GM10266 (cell line): ENCODE results near the gene QSOX2.

Experiments used
- DNase-seq: peaks from one replicate; pipeline ENCODE4 v3.0.0; 2012; ENCODE audit errors: extremely low spot score
- TF ChIP-seq, protein P1 (sequence below): IDR thresholded peaks from 2 replicates; pipeline ENCODE4 v1.5.1; 2012; ENCODE audit warnings: mild to moderate bottlenecking, low read depth; ENCODE audit not compliant: control insufficient read depth, insufficient read depth; ENCODE audit errors: missing control alignments

Gene QSOX2

DNA sequence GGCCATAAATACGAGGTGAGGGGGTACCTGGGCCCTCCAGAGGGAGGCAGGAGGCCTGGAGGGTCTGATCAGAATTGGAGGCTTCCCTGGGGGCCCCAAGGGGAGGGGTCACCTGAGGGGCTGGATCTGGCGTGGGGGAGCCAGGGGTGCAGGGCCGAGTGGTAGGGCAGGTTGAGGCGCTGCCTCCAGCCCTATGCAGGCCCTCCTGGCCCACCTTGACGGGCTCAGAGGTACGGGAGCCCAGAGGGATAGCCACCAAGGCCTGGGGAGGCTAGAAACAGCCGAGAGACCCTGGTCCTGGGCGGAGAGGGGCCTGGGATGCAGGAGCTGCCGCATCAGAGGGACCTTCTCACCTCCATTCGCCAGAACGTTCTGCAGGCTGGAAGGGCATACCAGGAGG is 65.0 kb downstream of the QSOX2 start:
- DNase-seq, result no peak
- TF ChIP-seq, protein P1, sequence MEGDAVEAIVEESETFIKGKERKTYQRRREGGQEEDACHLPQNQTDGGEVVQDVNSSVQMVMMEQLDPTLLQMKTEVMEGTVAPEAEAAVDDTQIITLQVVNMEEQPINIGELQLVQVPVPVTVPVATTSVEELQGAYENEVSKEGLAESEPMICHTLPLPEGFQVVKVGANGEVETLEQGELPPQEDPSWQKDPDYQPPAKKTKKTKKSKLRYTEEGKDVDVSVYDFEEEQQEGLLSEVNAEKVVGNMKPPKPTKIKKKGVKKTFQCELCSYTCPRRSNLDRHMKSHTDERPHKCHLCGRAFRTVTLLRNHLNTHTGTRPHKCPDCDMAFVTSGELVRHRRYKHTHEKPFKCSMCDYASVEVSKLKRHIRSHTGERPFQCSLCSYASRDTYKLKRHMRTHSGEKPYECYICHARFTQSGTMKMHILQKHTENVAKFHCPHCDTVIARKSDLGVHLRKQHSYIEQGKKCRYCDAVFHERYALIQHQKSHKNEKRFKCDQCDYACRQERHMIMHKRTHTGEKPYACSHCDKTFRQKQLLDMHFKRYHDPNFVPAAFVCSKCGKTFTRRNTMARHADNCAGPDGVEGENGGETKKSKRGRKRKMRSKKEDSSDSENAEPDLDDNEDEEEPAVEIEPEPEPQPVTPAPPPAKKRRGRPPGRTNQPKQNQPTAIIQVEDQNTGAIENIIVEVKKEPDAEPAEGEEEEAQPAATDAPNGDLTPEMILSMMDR, result no peak

DNA sequence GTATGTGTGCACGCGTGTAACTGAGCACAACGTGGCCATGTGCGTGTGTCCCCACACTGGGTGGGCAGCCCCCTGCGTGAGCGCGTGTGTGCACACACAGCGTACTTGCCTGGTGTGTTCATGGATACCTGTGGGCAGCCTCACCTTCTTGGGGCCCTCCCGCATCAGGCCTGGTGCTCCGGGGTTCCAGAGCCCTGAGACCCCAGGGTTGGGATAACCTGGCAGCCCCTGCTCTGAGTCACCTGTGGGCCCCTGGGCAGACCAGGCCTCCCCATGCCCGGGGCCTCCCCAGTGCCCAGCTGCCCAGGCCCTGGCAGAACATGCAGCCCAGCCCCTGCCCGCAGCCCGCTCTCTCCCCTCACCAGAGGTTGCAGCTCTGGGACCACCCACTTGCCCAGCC is 65.9 kb downstream of the QSOX2 start:
- DNase-seq, result no peak
- TF ChIP-seq, protein P1, result no peak

DNA sequence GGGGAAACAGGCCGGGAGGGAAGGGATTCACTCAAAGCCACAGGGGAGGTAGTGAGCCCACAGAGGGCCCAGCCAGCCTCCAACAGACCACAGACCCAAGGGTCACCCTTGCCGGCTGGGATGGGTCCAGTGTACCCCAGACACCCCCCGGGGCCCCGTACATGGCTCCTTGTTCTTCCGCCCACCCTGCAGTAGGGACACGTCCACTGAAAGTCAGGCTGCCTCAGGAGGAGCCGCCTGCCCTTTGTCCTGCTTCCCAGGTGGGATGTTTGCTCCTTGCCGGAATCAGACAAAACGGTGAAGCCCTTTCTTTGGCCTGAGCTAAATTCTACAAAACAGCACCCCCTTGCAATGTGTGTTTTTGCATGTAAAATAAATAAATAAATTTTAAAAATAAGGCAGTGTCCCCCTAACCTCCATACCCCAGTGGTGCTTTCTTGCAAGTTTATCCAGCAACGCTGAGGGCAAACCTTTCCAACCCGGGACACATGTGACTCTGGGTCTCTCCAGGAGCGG is 66.5 kb downstream of the QSOX2 start:
- no peak for DNase-seq
- TF ChIP-seq, protein P1, result no peak

DNA sequence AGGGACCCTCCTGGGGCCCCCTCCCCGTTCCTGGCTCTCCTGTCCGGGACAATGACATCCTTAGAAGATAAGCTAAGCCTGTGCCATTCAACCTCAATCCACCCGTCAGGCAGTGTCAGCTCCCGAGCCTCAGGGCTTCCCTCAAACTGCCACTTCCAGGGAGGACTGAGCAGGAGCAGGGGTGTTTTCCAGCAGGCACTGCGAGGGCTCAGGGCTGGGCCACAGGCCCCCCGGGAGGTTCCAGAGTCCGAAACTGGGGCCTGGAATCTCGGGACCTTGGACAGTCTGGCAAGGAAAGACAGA is 66.9 kb downstream of the QSOX2 start:
- DNase-seq, result no peak
- TF ChIP-seq, protein P1, result no peak

DNA sequence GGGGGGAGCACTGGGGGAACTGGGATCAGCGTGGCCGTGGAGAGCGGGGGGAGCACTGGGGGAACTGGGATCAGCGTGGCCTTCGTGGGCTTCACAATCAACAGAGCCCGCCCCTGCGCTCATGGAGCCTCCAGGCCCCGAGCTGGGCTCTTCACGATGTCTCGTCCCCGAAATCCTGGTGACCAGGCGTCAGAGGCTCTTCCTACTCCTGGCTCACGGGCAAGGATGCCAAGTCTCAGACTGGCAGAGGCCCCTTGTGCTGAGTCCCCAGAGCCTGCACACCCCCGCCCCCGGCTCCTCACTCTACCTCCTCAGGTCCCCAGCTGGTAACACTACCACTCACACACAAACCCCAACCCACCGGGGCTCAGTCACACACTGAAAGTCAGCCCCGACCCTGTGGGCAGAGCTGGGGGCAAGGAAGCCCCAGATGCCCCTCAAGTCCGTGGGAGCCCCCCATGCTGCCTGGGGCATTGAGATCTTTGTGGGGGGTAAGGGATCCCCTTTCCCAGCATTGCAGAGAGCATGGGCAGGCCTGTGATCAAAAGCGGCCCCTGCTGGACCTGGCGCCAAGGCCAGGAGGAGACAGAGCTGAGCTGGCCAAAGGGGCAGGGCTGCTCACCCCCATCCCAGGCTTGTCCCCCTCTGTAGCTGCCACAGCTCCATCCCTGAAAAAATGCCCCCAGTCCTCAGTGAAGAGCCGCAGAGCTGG is 67.4 kb downstream of the QSOX2 start:
- no peak for DNase-seq
- TF ChIP-seq, protein P1, result no peak

DNA sequence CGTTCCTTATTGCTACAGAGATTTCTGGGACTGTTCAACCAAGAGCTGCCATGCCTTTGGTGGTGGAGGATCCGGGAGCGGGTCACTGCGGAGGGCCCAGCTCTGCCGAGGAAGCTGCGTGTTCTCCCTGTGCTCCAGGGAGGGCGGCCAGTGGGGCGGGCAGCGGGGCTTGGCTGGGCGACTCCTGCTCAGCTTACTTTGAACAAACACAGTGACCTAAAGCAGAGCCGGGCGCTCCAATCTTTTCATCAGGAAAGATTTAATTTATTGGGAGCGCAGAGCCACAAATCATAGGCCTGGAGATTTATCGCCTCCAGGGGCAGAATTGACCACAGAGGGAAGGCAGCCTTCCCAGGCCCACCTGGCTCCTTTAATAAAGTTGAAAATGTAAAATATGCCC is 68.4 kb downstream of the QSOX2 start:
- DNase-seq, result no peak
- TF ChIP-seq, protein P1, result no peak

DNA sequence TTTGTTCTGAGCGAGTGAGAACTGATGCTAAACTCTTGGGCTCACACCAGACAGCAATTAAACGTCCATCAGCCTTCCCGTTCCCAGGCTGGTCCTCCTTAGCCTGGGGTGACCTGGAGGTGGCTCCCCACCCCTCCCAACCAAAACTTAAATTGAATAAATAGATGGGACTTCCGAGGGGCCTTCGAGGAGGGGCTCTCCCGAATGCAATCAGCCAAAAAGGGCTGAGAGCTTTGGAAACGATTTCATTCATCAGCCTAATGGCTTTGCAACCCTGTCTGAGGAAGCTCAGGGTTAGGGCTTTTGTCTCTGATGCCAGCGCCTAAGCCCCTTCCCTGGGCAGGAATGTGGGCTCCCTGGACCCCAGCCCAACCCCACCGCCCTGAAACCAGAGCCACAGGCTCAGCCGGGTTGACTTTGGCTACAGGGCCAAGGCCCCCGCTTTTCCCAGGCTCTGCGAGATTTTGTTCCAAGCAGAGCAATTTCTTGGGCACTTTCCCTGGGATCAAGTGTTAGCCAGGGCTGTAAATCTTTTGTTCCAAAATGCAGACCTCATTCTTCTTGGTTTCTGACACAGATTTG is 69.9 kb downstream of the QSOX2 start:
- TF ChIP-seq, protein P1, result no peak
- DNase-seq, result no peak
